ENCODE results near the gene WDR75.
"Not testable (repeated sequence)": the region's sequence is repeated elsewhere in the genome, so short reads cannot be mapped to it uniquely, and the experiment has no call there.

WDR75 gene

DNA sequence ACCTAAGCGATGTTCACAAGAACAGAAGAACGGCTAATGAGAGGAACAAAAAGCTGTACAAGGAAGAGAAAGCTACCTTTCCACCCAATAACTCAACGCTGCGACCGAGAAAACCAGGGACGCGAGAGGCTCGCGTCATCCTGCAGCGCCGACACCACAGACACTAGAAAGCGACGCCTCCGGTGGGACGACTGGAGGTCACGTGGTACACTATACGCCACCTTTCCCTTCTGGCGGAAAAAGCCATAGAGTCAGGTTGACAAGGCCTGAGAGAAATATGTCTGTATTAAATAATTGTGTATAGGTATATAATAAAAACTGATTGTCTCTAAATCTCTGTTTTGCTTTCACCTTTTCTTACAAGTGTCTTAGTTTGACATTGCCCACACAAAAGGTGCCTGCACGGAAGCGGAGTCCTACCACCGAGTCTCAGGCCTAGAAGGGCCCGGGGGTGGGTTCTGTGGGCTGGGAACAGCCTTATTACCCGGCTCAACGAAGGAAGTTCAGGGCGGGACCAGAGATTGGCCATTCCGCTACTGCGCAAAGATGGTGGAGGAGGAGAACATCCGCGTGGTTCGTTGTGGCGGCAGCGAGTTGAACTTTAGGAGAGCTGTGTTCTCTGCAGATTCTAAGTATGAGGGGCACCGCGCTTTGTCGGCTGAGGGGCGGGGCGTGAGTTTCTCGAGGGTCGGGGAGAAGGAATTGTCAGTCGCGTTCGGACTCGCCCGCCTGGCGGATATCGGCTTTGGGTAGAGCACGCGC is at the start of gene WDR75:
Gene WDR75 (plus strand): TSS at position 528 of the 762 bp plus-strand sequence. CDS start 19 bp downstream, at position 547.
- peak; percentile 95 for DNase-seq

DNA sequence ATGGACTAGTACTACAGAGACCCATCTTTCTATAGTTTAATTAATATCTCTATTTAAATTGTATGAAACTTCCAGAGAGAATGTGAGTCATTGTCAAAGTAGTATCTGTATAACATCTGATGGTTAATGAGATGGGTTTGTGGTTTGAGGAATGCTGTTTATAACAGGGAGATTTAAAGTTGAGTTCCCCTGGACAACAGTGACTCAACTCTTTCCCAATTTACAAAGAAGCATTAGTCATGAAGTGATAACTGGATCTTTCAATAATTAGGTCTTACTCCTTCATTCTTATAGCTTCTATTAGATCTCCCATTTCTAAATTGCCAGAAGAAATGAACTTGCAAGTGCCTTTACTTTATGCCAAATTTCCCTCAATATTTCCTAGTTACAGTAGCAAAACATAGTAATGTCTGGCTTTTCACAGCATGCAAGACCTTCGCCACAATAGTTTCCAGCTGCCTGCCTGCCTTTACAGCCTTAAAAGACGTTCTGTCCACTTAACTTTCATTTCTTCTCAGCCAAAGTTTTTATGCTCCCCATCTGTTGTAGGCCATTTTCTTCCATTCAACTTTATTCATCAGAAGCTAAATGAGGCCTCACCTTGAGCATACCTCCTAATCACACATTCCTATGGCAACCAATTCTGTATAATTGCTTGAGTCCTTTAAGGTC is 47.7 kb upstream of the WDR75 start:
- peak; percentile 98 for DNase-seq

DNA sequence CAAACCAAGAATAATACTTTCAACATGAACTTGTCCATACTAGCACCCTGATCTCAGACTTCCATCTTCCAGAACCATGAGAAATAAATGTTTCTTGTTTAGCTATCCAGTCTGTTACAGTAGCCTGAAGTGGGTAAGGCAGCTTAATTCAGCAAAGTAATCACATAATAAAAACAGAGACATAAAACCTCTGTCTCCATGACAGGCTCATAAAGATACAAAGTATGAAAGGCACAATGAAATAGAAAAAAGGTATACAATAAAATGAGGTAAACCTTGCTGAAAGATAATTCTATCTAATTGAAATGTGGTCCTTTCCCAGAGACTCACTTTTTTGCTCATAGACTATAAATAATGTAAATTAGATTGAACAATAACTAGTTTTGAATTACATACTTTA is 46.7 kb upstream of the WDR75 start:
- no peak for DNase-seq

DNA sequence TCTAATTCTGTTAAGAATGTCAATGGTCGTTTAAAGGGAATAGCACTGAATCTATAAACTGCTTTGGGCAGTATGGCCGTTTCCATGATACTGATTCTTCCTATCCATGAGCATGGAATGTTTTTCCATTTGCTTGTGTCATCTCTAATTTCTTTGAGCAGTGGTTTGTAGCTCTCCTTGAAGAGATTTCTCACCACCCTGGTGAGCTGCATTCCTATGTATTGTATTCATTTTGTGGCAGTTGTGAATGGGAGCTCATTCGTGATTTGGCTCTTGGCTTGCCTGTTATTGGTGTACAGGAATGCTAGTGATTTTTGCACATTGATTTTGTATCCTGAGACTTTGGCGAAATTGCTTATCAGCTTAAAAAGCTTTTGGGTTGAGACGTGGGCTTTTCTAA is 38.3 kb upstream of the WDR75 start:
- peak; percentile 80 for DNase-seq

DNA sequence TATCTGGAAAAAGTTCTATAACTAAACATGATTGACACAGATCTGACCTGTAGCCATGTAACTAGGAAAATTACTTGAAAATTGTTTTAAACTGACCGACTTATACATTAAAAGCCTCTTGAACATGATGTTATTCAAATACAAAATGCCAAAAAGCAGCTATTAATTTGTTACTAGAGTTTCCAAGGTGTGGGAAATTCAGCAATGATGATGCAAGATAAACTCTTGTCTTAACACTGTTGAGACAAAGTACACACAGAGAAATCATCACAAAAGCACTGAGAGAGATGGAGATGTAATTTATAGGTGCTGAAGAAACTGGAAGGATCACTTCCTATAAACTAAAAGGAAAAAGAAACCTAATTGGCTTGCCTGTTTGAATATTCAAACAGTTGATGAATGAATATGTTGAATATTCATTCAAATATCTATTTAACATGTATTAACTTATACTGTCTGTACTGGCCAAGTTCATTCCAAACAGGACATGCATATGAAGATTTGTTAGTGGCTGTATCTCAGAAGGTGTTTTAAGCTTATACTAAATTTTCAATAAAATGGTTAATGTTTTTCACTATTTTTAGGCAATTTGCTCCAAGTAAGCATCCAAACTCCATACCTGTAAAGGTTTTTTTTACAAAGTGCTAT is 34.6 kb upstream of the WDR75 start:
- DNase-seq: peak; percentile 20

DNA sequence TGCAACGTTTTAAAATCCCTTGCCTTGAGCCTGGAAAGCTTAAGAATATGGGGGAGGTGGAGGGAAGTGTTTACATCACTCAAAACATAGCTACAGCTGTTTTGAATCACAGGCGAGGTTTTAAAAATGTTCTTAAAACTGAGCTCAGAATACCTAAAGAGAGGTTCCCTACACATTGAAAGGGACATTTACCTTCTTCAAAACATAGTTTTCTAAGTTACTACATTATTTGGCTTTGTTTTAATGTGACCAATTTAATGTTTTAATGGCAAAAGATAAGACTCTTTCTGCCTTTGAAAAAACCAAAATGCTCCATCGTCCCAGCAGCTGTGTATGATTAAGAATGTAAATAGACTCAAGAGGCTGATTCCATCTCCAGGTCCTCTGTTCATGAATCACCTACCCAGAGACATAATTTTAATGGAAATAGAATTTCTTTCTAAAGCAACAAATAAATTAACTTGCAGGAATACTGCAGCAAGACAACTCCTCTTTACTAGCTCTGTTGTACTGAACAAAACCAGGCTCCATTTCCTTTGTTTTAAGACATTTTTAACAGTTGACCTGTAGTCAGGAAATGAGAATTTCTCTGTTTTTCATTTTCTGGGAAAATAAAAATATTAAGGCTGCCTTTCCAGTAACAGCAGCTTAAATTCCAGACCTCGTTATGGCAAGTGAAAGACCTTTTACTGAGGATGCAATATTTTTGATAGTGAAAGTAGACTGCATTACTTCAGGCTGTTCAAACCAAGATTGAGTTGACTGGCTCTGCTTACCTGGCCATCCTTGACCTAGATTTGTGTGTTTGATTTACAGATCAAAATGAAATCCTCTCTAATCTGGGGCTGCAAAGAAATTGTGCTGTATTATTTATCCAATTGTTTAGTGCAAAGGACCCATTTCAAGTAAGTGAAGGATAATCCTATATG is 33.7 kb upstream of the WDR75 start:
- peak; percentile 87 for DNase-seq

DNA sequence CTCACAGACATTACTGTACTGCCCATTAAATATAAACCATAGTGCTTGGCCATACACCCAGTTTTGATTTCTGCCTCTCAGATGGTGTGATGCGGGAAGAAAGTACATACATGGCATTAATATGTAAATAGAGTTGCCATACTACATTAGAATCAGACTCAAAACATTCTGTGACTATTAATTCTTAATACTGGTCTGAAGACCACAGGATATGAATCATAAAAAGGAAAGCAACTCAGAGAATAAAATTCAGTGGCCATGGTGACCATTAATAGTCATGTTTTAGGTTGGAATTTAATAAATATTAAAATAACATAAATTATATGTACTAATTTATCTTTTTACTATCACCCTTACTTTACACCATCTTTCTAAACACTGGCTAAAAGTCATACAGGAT is 33.0 kb upstream of the WDR75 start:
- no peak for DNase-seq

DNA sequence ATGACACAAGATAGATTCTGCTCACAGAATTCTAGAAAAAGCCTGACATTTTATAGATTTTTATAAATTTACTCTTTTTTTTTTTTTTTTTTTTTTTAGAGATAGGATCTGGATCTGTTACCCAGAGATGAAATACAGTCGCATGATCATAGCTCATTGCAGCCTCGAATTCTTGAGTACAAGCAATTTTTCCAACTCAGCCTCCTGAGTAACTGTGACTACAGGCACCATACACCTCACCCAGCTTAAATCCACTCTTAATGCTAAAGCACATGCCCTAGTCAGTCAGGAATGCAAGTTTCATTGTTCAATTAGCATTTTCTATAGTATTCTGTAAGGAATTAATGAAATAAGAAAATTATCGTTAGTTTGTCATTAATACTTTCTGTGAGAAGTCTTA is 32.1 kb upstream of the WDR75 start:
- peak; percentile 18 for DNase-seq

DNA sequence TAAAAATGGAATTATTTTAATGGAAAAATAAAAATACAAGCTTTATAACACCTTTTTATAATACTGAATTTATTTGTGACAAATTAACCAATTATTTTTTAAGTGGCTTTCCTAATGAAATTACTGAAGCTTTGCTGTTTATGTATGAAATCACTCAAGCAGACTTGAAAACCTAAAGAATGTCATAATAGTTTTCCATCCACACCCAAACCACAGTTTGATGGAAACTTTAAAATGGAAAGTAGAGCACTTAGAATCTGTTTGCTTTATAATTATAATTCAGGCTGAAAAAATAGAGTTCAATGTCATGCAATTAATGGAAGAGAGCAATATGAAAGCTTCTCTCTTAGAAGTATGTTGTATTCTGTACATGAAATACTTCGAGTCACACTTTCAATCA is 31.6 kb upstream of the WDR75 start:
- peak; percentile 27 for DNase-seq

DNA sequence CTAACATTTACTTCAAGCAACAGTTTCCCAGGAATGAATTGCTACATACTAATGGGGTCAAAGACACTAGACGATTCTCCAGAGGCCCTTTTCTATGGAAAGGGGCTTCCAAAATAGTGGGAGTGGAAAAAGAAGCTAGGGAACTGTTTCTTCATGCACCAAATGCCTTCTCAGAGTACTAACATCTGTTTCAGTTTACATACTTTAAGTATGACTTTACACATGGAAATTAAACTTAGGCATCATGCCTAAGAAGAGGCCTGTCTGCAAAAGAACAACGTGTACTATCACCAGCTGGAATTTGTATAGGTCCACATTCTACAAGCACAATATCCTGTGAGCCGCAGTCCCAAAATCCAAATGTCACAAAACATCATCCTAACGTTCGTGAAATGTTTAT is 29.4 kb upstream of the WDR75 start:
- DNase-seq: peak; percentile 95

DNA sequence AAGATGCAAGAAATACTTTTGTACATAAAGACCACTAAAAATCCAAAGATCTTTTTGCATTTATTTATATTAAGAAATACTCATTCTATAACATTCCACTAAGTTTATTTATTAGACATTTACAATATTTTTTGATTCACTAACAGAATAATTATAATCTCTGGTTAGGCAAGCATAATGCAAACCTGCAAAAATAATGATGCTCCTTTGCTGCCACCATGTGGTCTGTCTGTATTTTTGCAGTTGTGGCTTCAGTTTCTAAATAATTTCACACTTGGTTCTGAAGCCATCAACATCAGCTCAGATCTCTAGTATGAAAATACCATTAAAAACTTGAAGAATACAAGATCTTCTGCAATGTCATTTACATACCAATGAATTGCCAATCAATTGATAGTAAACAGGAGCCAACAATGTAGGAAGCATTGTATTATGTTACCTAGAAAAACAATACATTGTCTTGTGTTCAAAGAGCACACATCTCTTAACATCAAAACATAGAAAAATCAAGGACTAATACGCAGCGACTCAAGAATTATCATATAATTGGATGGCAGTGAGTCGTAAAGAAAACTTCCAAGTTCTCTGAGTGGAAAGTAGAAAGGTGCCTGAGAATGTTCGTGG is 28.8 kb upstream of the WDR75 start:
- peak; percentile 62 for DNase-seq

DNA sequence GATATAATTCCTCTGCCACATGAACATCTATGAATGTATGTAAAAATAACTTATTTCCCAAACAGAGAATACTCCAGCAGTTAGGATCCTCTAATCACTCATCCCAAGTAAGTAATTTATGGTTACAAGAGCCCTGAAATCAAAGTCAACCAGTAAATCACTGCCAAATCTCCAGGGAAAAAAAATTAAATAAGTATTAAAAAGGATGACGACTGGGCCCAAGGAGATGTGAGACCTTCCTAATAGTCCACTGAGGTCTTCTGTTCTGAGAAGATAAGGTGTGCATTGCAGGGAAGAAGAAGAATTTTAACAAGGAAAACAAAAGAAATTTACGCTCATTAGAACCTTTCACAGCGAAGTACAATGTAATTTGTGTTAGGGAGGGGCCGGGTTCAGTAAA is 28.0 kb upstream of the WDR75 start:
- no peak for DNase-seq

DNA sequence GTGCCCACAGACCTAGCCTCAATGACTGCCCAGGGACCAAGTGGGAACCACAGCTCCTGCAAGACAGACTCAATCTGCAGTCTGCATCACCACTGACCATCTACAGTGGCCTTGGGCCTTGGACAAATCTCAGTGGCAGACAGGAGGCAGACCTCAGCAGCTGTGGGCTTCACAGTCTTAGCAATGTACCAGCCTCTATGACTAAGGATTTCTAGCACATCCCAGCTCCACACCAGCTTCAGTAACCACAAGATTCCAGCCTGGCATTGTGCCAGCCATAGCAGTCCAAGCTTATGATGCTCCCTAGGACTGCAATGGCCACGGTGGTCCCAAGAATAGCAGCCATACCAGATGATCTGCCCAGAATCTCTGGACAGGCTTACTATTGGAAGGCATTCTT is 19.6 kb upstream of the WDR75 start:
- peak; percentile 84 for DNase-seq

DNA sequence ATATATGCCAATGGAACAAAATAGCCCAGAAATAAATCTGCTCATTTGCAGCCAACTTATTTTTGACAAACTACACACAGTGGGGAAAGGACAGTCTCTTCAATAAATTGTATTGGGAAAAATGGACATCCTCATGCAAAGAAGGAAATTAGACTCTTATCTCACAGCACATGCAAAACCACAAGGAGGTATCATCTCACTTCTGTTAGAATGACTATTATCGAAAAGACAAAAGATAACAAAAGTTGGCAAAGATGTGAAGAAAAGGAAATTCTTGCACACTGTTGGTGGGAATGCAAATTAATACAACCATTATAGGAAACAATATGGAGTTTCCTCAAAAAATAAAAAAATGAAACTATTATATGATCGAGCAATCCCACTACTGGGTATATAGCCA is 16.3 kb upstream of the WDR75 start:
- no peak for DNase-seq

DNA sequence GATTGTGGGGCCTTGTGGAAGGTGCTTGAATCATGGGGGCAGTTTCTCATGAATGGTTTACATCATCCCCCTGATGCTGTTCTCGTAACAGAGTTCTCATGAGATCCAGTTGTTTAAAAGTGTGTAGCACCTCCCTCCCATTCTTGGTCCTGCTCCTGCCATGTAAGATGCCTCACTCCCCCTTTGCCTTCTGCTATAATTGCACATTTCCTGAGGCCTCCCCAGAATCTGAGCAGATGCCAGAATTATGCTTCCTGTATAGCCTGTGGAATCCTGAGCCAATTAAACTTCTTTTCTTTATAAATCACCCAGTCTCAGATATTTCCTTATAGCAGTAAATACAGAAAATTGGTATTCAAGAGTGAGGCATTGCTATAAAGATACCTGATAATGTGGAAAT is 15.6 kb upstream of the WDR75 start:
- peak; percentile 40 for DNase-seq

DNA sequence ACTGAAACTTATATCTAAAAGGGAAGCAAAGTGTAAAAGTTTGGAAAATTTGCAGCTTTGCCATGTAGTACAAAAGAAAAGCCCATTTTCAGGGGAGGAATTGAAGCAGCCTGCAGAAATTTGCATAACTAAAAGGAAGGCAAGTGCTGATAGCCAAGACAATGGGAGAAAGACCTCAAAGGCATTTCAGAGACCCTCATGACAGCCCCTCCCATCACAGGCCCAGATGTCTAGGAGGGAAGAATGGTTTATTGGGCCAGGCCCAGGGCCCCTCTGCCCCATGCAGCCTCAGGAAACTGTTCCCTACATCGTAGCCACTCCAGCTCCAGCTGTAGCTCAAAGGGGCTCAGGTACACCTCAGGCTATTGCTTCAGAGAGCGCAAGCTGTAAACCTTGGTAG is 14.4 kb upstream of the WDR75 start:
- no peak for DNase-seq

DNA sequence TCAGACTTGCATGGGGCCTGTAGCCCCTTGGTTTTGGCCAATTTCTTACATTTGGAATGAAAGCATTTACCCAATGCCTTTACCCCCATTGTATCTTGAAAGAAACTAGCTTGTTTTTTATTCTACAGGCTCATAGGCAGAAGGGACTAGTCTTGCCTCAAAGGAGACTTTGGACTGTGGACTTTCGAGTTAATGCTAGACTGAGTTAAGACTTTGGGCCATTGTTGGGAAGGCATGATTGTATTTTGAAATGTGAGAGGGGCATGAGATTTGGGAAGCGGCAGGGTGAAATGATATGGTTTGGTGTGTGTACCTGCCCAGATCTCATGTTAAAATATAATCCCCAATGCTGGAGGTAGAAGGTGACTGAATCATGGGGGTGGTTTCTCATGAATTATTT is 13.4 kb upstream of the WDR75 start:
- no peak for DNase-seq

DNA sequence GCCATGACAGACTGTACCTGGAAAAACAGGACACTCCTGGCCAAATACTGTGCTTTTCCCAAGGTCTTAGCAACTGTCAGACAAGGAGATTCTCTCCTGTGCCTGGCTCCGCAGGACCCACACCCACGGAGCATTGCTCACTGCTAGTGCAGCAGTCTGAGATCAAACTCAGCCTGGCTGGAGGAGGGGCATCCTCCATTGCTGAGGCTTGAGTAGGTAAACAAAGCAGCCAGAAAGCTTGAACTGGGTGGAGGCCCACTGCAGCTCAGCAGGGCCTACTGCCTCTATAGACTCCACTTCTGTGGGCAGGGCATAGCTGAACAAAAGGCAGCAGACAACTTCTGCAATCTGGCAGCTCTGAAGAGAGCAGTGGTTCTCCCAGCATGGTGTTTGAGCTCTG is 10.8 kb upstream of the WDR75 start:
- DNase-seq: not testable (repeated sequence)

DNA sequence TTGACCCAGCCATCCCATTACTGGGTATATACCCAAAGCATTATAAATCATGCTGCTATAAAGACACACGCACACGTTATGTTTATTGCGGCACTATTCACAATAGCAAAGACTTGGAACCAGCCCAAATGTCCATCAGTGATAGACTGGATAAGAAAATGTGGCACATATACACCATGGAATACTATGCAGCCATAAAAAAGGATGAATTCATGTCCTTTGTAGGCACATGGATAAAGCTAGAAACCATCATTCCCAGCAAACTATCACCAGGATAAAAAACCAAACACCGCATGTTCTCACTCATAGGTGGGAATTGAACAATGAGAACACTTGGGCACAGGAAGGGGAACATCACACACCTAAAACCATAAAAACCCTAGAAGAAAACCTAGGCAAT is 5.5 kb upstream of the WDR75 start:
- DNase-seq: not testable (repeated sequence)

DNA sequence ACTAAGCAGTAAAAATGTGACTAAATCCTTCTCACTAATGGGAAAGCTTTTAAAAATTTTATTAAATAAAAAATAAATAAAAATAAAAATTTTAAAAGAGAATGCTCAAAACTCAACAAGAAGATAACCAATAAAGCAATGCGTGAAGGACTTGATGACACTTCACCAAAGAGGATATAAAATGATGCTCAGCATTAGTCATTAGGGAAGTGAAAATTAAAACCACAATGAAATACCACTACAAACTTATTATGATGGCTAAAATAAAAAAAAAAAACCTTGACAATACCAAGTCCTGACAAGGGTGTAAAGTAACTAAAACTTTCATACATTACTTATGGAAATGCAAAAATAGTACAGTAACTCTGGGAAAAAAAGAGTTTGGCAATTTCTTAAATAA is 3.3 kb upstream of the WDR75 start:
- no peak for DNase-seq

DNA sequence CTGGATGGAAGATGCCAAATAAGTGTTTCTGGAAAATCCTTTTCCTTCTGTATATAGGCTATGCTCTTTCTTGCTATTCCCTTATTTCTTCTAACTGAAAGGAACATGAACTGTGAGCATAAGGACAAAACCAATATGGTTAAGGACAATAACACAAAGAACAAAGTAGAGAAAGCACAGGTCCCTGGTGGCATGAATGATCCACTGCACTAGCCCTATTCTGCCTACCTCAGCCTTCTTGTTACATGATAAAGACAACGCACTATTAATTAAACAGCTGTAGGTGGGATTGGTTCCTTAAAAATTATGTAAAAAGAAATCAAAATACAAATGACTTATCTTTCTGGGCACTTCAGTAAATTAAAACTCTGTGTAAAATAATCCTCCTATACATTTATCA is 1.9 kb upstream of the WDR75 start:
- no peak for DNase-seq

DNA sequence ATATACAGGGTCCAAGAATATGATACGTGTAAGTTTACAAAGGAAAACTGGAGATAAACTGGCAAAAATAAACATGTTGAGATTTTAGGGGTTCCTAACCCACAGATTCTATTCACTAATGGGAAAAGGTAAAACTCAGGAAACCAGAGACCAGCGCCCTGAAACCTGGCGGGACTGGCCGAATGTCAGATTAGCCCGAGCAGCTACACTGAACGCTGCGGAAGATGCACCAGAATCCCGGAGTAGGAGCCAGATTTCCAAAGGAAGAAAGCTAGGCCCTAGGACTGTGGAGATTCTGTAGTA is 679 bp upstream of the WDR75 start:
- DNase-seq: no peak

DNA sequence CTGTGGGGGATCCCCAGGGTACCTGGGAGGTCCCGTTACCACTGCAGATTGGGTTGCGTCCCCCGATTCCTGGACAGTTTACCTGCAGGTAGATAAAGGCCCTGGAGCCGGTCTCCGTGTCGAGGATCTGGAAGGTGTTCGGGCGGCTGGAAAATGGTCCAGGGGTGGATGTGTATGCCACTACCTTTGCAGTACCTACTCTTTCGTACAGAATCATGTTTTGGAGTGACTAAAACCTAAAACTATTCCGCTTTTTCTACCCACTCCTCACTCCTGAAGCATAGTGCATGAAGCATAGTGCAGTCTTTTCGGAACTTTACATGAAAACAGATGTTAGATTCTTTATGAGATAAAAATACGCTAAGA is 418 bp downstream of the WDR75 start:
- DNase-seq: no peak
